Osteoblast (primary cell): ENCODE measurements around the gene C6orf136. TPM values are rescaled to one million over a fixed set of nuclear protein-coding genes. Genes with fewer than 3 reads are reported as not detected.
A peak's percentile ranks its signal among the peaks of the same experiment; 100 is the strongest.

ENCODE experiments used
- DNase-seq: peaks from one replicate; pipeline ENCODE4 v3.0.0; 2011; ENCODE audit warnings: low spot score, mixed read lengths; ENCODE audit not compliant: insufficient read length; ENCODE audit errors: missing footprints
- H2AFZ ChIP-seq: 2 replicates; pipeline ENCODE4 v1.6.0; 2011; ENCODE audit warnings: mild to moderate bottlenecking, low read length
- H3K27ac ChIP-seq: 2 replicates; pipeline ENCODE4 v1.5.1; 2011; ENCODE audit warnings: mild to moderate bottlenecking, low read depth, low read length, moderate library complexity
- H3K27me3 ChIP-seq: 2 replicates; pipeline ENCODE4 v1.6.0; 2012; ENCODE audit warnings: mild to moderate bottlenecking, control low read depth, inconsistent platforms, low read length, moderate library complexity; ENCODE audit not compliant: insufficient read depth
- H3K36me3 ChIP-seq: 2 replicates; pipeline ENCODE4 v1.5.1; 2011; ENCODE audit warnings: mild to moderate bottlenecking, low read length, control low read depth, moderate library complexity; ENCODE audit not compliant: insufficient read depth
- H3K4me1 ChIP-seq: 2 replicates; pipeline ENCODE4 v1.5.1; 2011; ENCODE audit warnings: mild to moderate bottlenecking, low read length, control low read depth, moderate library complexity; ENCODE audit not compliant: insufficient read depth
- H3K4me2 ChIP-seq: 2 replicates; pipeline ENCODE4 v1.6.0; 2011; ENCODE audit warnings: mild to moderate bottlenecking, low read length; ENCODE audit not compliant: insufficient read depth
- H3K4me3 ChIP-seq: fragments of 200-600 bp; sonication (generic); 3 replicates; pipeline ENCODE4 v1.5.1; 2012; ENCODE audit warnings: mild to moderate bottlenecking, low read length, inconsistent platforms; ENCODE audit not compliant: insufficient read depth
- H3K79me2 ChIP-seq: 2 replicates; pipeline ENCODE4 v1.6.0; 2012; ENCODE audit warnings: mild to moderate bottlenecking, low read length, control low read depth, inconsistent platforms; ENCODE audit not compliant: insufficient read depth
- H3K9me3 ChIP-seq: 2 replicates; pipeline ENCODE4 v1.5.1; 2011; ENCODE audit warnings: low read depth, low read length, control low read depth
- H4K20me1 ChIP-seq: 2 replicates; pipeline ENCODE4 v1.6.0; 2012; ENCODE audit warnings: mild to moderate bottlenecking, low read length, control low read depth; ENCODE audit not compliant: insufficient read depth
- CTCF ChIP-seq: IDR thresholded peaks from 2 replicates; pipeline ENCODE4 v1.5.1; 2011; ENCODE audit warnings: mild to moderate bottlenecking, low read depth, low read length, moderate library complexity; ENCODE audit errors: extremely low read depth
- total RNA-seq: library from RNA; depleted of rRNA; stranded (reverse); fragments of >200 nt; gene quantifications from 2 replicates; pipeline ENCODE4 v1.2.3, GENCODE V29; 2012

C6orf136 gene
- total RNA-seq, 1 donor, result 6.2 TPM

- peak within 1 kb of the TSS; percentile 74 for H3K27ac ChIP-seq
- no peak for TF ChIP-seq CTCF
These were observed 43.7 kb downstream of the C6orf136 start, which contains the start of gene NRM for GRCh38 chr6:30690403-30691207. NRM (minus strand) TSS chr6:30690984; CDS start chr6:30690974, 10 bp downstream.

DNA sequence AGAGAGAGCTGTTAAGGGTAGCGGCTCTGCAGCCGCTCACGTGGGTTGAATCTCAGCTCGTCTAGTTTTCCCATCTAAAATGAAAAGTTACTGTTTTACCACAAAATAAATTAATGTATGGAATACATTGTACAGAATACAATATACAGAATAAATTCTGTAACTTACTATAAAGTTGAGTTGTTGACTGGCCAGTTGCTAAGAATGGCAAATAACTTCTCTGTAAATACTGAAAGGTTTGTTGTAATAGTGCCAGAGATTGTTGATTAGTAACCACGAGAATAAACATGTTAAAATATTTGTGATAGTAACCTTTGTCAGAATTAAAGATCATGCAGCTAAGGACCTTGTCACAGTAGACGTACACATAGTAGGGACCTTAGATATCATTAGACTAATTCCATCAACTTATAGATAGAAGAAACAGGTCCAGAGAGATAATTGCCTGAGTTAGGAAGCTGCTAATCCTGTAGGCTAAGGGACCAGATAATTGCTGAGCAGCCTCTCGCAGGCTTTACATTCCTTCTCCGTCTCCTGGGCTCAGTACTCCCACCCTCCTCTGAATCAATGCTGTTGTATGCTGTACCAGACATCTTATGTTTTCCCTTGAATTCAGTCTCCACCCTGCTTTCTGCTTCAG is 44.4 kb downstream of the C6orf136 start:
- peak overlapping the region; percentile 81 for H3K4me2 ChIP-seq
- peak overlapping the region; percentile 85 for H3K4me3 ChIP-seq
- no peaks in the 10 kb centered on the region for H3K36me3 ChIP-seq
- peaks cover under 1% of the 10 kb centered on the region for H4K20me1 ChIP-seq
- no peak for TF ChIP-seq CTCF
- peak overlapping the region; percentile 79 for H2AFZ ChIP-seq
- peaks cover 29% of the 10 kb centered on the region for H3K79me2 ChIP-seq
- peaks cover 35% of the 10 kb centered on the region for H3K4me1 ChIP-seq
- no peaks in the 10 kb centered on the region for H3K27me3 ChIP-seq
- DNase-seq, result no peak
- H3K27ac ChIP-seq, result peak overlapping the region; percentile 74
- no peaks in the 10 kb centered on the region for H3K9me3 ChIP-seq

More at GRCh38 chr6:30690403-30691207, 43.7 kb downstream of the C6orf136 start, which contains the start of gene NRM:
- Histone ChIP-seq H3K9me3 (no peaks in the 10 kb centered on the region), H3K4me3 (peak within 1 kb of the TSS; percentile 85), H3K4me1 (peaks cover 35% of the 10 kb centered on the region), H3K79me2 (peaks cover 36% of the 10 kb centered on the region), H2AFZ (peak within 1 kb of the TSS; percentile 95), H3K27me3 (no peaks in the 10 kb centered on the region), H4K20me1 (peaks cover 7% of the 10 kb centered on the region), H3K4me2 (peak within 1 kb of the TSS; percentile 81), H3K36me3 (no peaks in the 10 kb centered on the region)
- DNase-seq, result peak; percentile 96

DNA sequence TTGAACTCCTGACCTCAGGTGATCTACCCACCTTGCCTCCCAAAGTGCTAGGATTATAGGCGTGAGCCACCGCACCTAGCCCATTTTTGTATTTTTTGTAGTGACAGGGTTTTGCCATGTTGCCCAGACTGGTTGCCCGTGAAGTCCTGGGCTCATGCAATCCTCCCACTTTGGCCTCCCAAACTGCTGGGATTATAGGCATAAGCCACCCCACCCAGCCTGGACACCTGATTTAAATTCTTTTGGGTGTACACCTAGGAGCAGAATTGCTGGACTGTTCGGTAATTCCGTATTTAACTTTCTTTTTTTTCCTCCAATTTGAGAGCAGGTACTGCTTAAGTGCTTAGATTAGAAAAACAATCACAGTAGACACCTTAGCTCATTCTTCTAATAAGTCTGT is 49.5 kb downstream of the C6orf136 start:
- TF ChIP-seq CTCF, result no peak
- Histone ChIP-seq H3K4me3 (no peak overlapping the region), H3K4me1 (peaks cover 7% of the 10 kb centered on the region), H3K27ac (no peak overlapping the region), H3K79me2 (no peaks in the 10 kb centered on the region), H3K36me3 (no peaks in the 10 kb centered on the region), H3K4me2 (no peak overlapping the region), H4K20me1 (no peaks in the 10 kb centered on the region), H3K9me3 (no peaks in the 10 kb centered on the region), H3K27me3 (no peaks in the 10 kb centered on the region), H2AFZ (no peak overlapping the region)
- no peak for DNase-seq

- TF ChIP-seq CTCF, result no peak
- Histone ChIP-seq H3K4me1 (peaks cover 8% of the 10 kb centered on the region), H3K27me3 (no peaks in the 10 kb centered on the region), H3K4me3 (no peak overlapping the region), H2AFZ (no peak overlapping the region), H3K9me3 (no peaks in the 10 kb centered on the region), H3K4me2 (no peak overlapping the region), H4K20me1 (no peaks in the 10 kb centered on the region), H3K79me2 (no peaks in the 10 kb centered on the region), H3K27ac (no peak overlapping the region), H3K36me3 (peaks cover 32% of the 10 kb centered on the region)
- DNase-seq, result no peak
These were observed 53.4 kb downstream of the C6orf136 start for GRCh38 chr6:30700340-30700739.
